Loucy (cell line): ENCODE data around the gene VILL.

ENCODE experiments used
- CTCF ChIP-seq: fragments of 200-600 bp; sonication (generic); conservative IDR thresholded peaks from 2 replicates; pipeline ENCODE4 v1.5.1; 2014; ENCODE audit warnings: mild to moderate bottlenecking, antibody characterized with exemption, low read length
- EZH2phosphoT487 ChIP-seq: fragments of 200-600 bp; IDR thresholded peaks from 2 replicates; pipeline ENCODE4 v1.6.1; 2018; ENCODE audit warnings: antibody characterized with exemption, mild to moderate bottlenecking, moderate library complexity, borderline replicate concordance

GRCh38 chr3:37993067-37993455 lies 2.5 kb downstream of the VILL start:
- TF ChIP-seq CTCF (no peak), EZH2phosphoT487 (no peak)
